ENCODE data around the gene PIAS4.

The PIAS4 gene

DNA sequence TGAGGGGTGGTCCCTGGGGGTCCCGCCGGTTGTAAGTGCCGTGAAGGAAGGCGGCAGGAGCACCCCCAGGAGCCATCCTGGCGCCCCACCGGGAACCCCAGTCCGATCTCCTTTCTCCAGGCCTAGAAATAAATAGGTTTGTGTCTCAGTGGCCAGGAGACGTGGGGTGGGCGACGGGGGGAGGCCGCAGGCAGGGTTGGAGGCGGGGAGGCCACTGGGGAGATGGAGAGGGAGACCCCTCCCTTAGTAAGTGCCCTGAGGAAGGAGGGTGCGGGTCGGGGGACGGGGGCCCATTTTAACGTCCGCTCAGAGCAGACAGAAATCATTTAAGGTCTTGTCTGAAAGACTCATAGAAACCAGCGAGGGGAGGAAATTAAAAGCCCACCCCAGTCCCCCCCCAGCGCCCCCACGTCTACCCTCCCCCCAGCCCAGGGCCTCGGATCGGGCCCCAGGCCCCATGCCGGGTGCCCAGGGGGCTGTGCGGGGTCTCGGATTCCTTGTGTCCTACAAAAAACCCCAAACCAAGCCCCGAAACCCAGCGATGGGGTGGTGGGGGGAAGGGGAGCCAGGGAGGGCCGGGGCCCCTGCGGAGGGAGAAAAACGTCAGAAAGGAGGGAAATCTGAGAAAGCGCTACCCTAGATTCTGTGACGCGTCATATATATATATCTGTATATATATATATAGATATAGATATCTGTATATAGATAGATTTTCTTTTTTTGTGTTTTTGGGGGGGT, 39.6 kb downstream of the PIAS4 start:
- no peak for DNase-seq (ENCODE audit: low read depth)
- no peak overlapping the region for H3K4me3 ChIP-seq (ENCODE audit: low read depth, low read length)
- TF ChIP-seq, protein P1, sequence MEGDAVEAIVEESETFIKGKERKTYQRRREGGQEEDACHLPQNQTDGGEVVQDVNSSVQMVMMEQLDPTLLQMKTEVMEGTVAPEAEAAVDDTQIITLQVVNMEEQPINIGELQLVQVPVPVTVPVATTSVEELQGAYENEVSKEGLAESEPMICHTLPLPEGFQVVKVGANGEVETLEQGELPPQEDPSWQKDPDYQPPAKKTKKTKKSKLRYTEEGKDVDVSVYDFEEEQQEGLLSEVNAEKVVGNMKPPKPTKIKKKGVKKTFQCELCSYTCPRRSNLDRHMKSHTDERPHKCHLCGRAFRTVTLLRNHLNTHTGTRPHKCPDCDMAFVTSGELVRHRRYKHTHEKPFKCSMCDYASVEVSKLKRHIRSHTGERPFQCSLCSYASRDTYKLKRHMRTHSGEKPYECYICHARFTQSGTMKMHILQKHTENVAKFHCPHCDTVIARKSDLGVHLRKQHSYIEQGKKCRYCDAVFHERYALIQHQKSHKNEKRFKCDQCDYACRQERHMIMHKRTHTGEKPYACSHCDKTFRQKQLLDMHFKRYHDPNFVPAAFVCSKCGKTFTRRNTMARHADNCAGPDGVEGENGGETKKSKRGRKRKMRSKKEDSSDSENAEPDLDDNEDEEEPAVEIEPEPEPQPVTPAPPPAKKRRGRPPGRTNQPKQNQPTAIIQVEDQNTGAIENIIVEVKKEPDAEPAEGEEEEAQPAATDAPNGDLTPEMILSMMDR (IDR thresholded peaks at IDR 0.05; ENCODE audit: low read depth, low read length, missing control alignments): no peak

GRCh38 chr19:4049432-4049831, 41.9 kb downstream of the PIAS4 start:
- H3K4me3 ChIP-seq (ENCODE audit: low read depth, low read length): no peak overlapping the region
- no peak for DNase-seq (ENCODE audit: low read depth)
- TF ChIP-seq, protein P1 (IDR thresholded peaks at IDR 0.05; ENCODE audit: low read depth, low read length, missing control alignments): no peak

GRCh38 chr19:4051175-4052101, 43.9 kb downstream of the PIAS4 start:
- TF ChIP-seq, protein P1 (IDR thresholded peaks at IDR 0.05; ENCODE audit: low read depth, low read length, missing control alignments): no peak
- DNase-seq (ENCODE audit: low read depth): no peak

DNA sequence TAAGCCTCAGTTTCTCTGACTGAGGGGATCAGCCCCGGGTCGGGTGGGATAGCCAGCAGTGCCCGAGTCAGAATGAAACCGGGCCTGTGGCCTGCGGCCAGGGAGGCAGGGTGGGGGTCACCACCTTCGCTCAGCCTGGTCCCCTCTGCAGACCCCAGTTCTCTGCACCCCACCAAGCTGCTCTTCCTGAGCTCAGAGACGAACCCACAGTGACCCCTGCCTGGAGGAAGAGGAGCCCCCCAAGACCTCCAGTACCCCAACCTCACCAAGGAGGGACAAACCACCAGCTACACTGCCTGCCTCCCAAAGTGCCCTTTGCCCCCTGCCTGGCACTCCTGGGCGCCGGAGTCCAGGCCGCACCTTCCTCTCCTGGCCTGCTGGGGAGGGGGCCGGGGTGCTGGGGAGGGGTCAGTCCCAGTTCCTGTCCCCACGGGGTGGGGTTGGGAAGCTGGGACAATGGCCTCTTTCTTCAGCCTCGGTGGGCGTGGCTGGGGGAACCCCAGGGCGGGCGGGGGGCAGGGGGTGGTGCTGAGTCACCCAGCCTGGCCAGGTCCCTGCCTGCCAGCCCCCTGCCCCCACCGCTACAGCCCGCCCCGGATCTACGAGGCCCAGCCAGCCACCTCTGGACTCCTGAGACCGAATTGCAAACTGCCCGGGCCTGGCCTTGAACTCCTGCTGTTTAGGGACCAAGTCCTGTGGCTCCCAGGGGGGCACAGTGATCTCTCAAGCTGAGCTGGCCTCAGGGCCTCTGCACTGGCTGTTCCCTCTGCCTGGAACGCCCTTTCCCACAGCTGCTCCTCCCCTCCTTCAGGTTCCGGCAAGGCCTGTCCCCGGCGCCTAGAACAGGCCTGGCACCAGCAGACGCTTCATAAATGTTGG, 44.8 kb downstream of the PIAS4 start:
- DNase-seq (ENCODE audit: low read depth): no peak
- TF ChIP-seq, protein P1 (IDR thresholded peaks at IDR 0.05; ENCODE audit: low read depth, low read length, missing control alignments): no peak
- no peak overlapping the region for H3K4me3 ChIP-seq (ENCODE audit: low read depth, low read length)

More at GRCh38 chr19:4051175-4052101, 43.9 kb downstream of the PIAS4 start:
- no peak overlapping the region for H3K4me3 ChIP-seq (ENCODE audit: low read depth, low read length)

DNA sequence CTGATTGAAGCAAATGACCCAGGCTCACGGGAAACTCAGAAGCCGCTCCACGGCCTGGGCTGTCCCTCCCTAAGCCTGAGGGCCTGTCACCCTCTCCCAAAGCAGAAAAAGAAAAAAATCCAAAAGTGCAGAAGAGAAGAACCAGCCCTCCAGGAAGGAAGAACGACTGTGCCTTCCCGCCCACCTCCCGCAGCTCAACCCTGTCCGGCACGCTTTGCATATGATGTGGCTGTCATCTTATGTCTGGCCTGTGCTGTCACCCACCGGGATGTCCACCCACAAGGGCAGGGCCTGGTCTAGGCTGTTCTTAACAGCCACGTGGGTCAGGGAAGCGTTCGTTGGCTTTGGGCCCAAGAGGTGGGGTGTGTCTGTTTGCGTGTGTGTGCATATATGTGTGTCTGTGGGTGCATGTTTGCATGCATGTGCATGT, 45.5 kb downstream of the PIAS4 start:
- DNase-seq (ENCODE audit: low read depth): no peak
- no peak overlapping the region for H3K4me3 ChIP-seq (ENCODE audit: low read depth, low read length)
- TF ChIP-seq, protein P1 (IDR thresholded peaks at IDR 0.05; ENCODE audit: low read depth, low read length, missing control alignments): no peak

All from GM12864 (cell line).